GM23338 (cell line): ENCODE results near the gene PANK3. TPM values are rescaled to one million over a fixed set of nuclear protein-coding genes. Genes with fewer than 3 reads are reported as not detected.

ENCODE experiments used
- ATAC-seq: fragments of 200-7000 bp; cut with Tn5 transposase; 3 replicates; pipeline ENCODE4 v1.9.1; 2020
- DNase-seq: peaks from one replicate; pipeline ENCODE4 v3.0.0-alpha.2; 2015; ENCODE audit warnings: low spot score
- H2AFZ ChIP-seq: fragments of 200-600 bp; sonication (generic); 2 replicates; pipeline ENCODE4 v1.8.0; 2016; ENCODE audit warnings: antibody characterized with exemption, mild to moderate bottlenecking, moderate library complexity
- H3F3A ChIP-seq: fragments of 200-600 bp; sonication (generic); replicated peaks from 2 replicates; pipeline ENCODE4 v1.8.0; 2017; ENCODE audit warnings: antibody characterized with exemption, mixed run types, low read depth
- H3K27ac ChIP-seq: fragments of 200-600 bp; sonication (generic); 2 replicates; pipeline ENCODE4 v1.6.1; 2016; ENCODE audit warnings: low read depth
- H3K27me3 ChIP-seq: fragments of 200-600 bp; sonication (generic); 2 replicates; pipeline ENCODE4 v1.8.0; 2016; ENCODE audit warnings: mild to moderate bottlenecking, mixed run types, moderate library complexity; ENCODE audit not compliant: insufficient read depth
- H3K36me3 ChIP-seq: fragments of 200-600 bp; sonication (generic); 2 replicates; pipeline ENCODE4 v1.8.0; 2016; ENCODE audit warnings: mild to moderate bottlenecking; ENCODE audit not compliant: insufficient read depth
- H3K4me1 ChIP-seq: fragments of 200-600 bp; sonication (generic); 2 replicates; pipeline ENCODE4 v1.8.0; 2016; ENCODE audit warnings: mild to moderate bottlenecking, moderate library complexity; ENCODE audit not compliant: insufficient read depth
- H3K4me2 ChIP-seq: fragments of 200-600 bp; sonication (generic); 2 replicates; pipeline ENCODE4 v1.7.1; 2017; ENCODE audit warnings: mixed run types
- H3K4me3 ChIP-seq: fragments of 200-600 bp; sonication (generic); 2 replicates; pipeline ENCODE4 v1.6.1; 2016; ENCODE audit warnings: mixed run types
- H3K79me2 ChIP-seq: fragments of 200-600 bp; sonication (generic); replicated peaks from 2 replicates; pipeline ENCODE4 v1.8.0; 2017; ENCODE audit warnings: mild to moderate bottlenecking; ENCODE audit not compliant: insufficient read depth
- H3K9me2 ChIP-seq: fragments of 200-600 bp; sonication (generic); 2 replicates; pipeline ENCODE4 v1.8.0; 2017; ENCODE audit not compliant: insufficient read depth
- H4K20me1 ChIP-seq: fragments of 200-600 bp; sonication (generic); replicated peaks from 2 replicates; pipeline ENCODE4 v1.8.0; 2017; ENCODE audit warnings: mild to moderate bottlenecking; ENCODE audit not compliant: insufficient read depth
- H3K27ac Mint-ChIP-seq: 2 replicates; pipeline ENCODE4 v1.8.0; 2020; ENCODE audit warnings: inconsistent platforms, mild to moderate bottlenecking, moderate library complexity, mixed read lengths
- H3K27me3 Mint-ChIP-seq: 3 replicates; pipeline ENCODE4 v1.8.0; 2022; ENCODE audit warnings: low read depth, mild to moderate bottlenecking, moderate library complexity, mixed read lengths, inconsistent platforms; ENCODE audit not compliant: insufficient read depth, poor library complexity
- H3K36me3 Mint-ChIP-seq: 3 replicates; pipeline ENCODE4 v1.8.0; 2021; ENCODE audit warnings: low read depth, mild to moderate bottlenecking, inconsistent platforms, moderate library complexity, mixed read lengths
- H3K4me1 Mint-ChIP-seq: 3 replicates; pipeline ENCODE4 v1.8.0; 2020; ENCODE audit warnings: mild to moderate bottlenecking, inconsistent platforms, mixed read lengths
- H3K4me3 Mint-ChIP-seq: 3 replicates; pipeline ENCODE4 v1.8.0; 2021; ENCODE audit warnings: moderate library complexity, mild to moderate bottlenecking, inconsistent platforms, mixed read lengths
- H3K9me3 Mint-ChIP-seq: 3 replicates; pipeline ENCODE4 v1.8.0; 2020; ENCODE audit warnings: moderate library complexity, mild to moderate bottlenecking, inconsistent platforms, mixed read lengths
- CREB1 ChIP-seq: fragments of 250-450 bp; sonication (Bioruptor Pico); IDR thresholded peaks from 2 replicates; pipeline ENCODE4 v1.5.0; 2020; ENCODE audit warnings: low read depth, mild to moderate bottlenecking, moderate library complexity
- CTCF ChIP-seq, 2 experiments: fragments of 200-600 bp in 1 of 2; sonication (generic) in 1 of 2; conservative IDR thresholded peaks; 2 replicates each; pipeline versions ENCODE4 v1.5.1 to v1.6.1; 2016 to 2017; ENCODE audit warnings: antibody characterized with exemption in 2 of 2, low read depth in 2 of 2, mild to moderate bottlenecking in 2 of 2, moderate library complexity in 1 of 2
- ETS1 ChIP-seq: IDR thresholded peaks from 2 replicates; pipeline ENCODE4 v1.6.1; 2016; ENCODE audit warnings: antibody characterized with exemption
- EZH2 ChIP-seq: fragments of 200-600 bp; sonication (generic); IDR thresholded peaks from one replicate; pipeline ENCODE4 v1.8.0; 2017; ENCODE audit warnings: antibody characterized with exemption, mild to moderate bottlenecking, low read depth; ENCODE audit not compliant: unreplicated experiment
- EZH2phosphoT487 ChIP-seq: fragments of 200-600 bp; sonication (generic); IDR thresholded peaks from one replicate; pipeline ENCODE4 v1.8.1; 2018; ENCODE audit warnings: antibody characterized with exemption; ENCODE audit not compliant: unreplicated experiment
- JUNB ChIP-seq: IDR thresholded peaks from one replicate; pipeline ENCODE4 v1.6.1; 2016; ENCODE audit warnings: antibody characterized with exemption; ENCODE audit not compliant: unreplicated experiment
- NANOG ChIP-seq: IDR thresholded peaks from 2 replicates; pipeline ENCODE4 v1.6.1; 2016; ENCODE audit warnings: antibody characterized with exemption, borderline replicate concordance
- POLR2AphosphoS5 ChIP-seq: IDR thresholded peaks from 2 replicates; pipeline ENCODE4 v1.6.1; 2016; ENCODE audit warnings: antibody characterized with exemption, low read depth
- REST ChIP-seq: IDR thresholded peaks from one replicate; pipeline ENCODE4 v1.6.1; 2018; ENCODE audit warnings: antibody characterized with exemption; ENCODE audit not compliant: unreplicated experiment
- STAT1 ChIP-seq: IDR thresholded peaks from one replicate; pipeline ENCODE4 v1.6.1; 2016; ENCODE audit warnings: antibody characterized with exemption; ENCODE audit not compliant: unreplicated experiment
- ZNF114 ChIP-seq: fragments of 250-450 bp; sonication (Bioruptor Pico); IDR thresholded peaks from 2 replicates; pipeline ENCODE4 v1.5.0; 2020; ENCODE audit warnings: mild to moderate bottlenecking, moderate library complexity
- ZNF331 ChIP-seq: fragments of 250-450 bp; sonication (Bioruptor Pico); IDR thresholded peaks from 2 replicates; pipeline ENCODE4 v1.5.0; 2020; ENCODE audit warnings: low read depth, mild to moderate bottlenecking, moderate library complexity
- polyA plus RNA-seq: library from polyadenylated mRNA; unstranded; fragments of >200 nt; fragmentation: Nextera tagmentation; extraction: Ambion mirVana; gene quantifications from 2 replicates; pipeline ENCODE4 v1.2.1, GENCODE V29; 2016
- total RNA-seq: library from RNA; depleted of rRNA; stranded (reverse); fragments of >200 nt; shearing (Covaris generic); gene quantifications from 2 replicates; pipeline ENCODE4 v1.2.3, GENCODE V29; 2014
- TF ChIP-seq, protein P1 (sequence below): fragments of 250-450 bp; sonication (Bioruptor Pico); IDR thresholded peaks from 2 replicates; pipeline ENCODE4 v1.5.0; 2020; ENCODE audit warnings: mild to moderate bottlenecking, moderate library complexity

The PANK3 gene
- total and polyA plus RNA-seq, 2 experiments from 2014 or later, result 17.0 to 91.6 TPM

GRCh38 chr5:168609806-168610482, 30.8 kb upstream of the PANK3 start:
- Histone ChIP-seq H3K4me2 (no peak overlapping the region), H3K79me2 (no peaks in the 10 kb centered on the region), H3K27ac (no peak overlapping the region), H2AFZ (no peak overlapping the region), H3K36me3 (no peaks in the 10 kb centered on the region), H3K4me1 (no peaks in the 10 kb centered on the region), H3K9me2 (no peaks in the 10 kb centered on the region), H4K20me1 (no peaks in the 10 kb centered on the region), H3K4me3 (no peak overlapping the region), H3K27me3 (no peaks in the 10 kb centered on the region), H3F3A (no peaks in the 10 kb centered on the region)
- Mint-ChIP-seq H3K36me3 (no peaks in the 10 kb centered on the region), H3K27me3 (peaks cover 2% of the 10 kb centered on the region), H3K9me3 (no peaks in the 10 kb centered on the region), H3K4me1 (no peaks in the 10 kb centered on the region), H3K4me3 (no peak overlapping the region), H3K27ac (no peak overlapping the region)
- DNase-seq (no peak), ATAC-seq (no peak)
- TF ChIP-seq STAT1, result no peak
- TF ChIP-seq REST, result no peak
- TF ChIP-seq NANOG, result no peak
- no peak for TF ChIP-seq POLR2AphosphoS5
- no peak for TF ChIP-seq EZH2phosphoT487
- no peak for TF ChIP-seq ZNF114 (CRISPR knock-in tag)
- TF ChIP-seq JUNB, result no peak
- no peak for TF ChIP-seq ZNF331 (CRISPR knock-in tag)
- TF ChIP-seq ETS1, result no peak
- no peak for TF ChIP-seq EZH2
- TF ChIP-seq, protein P1, sequence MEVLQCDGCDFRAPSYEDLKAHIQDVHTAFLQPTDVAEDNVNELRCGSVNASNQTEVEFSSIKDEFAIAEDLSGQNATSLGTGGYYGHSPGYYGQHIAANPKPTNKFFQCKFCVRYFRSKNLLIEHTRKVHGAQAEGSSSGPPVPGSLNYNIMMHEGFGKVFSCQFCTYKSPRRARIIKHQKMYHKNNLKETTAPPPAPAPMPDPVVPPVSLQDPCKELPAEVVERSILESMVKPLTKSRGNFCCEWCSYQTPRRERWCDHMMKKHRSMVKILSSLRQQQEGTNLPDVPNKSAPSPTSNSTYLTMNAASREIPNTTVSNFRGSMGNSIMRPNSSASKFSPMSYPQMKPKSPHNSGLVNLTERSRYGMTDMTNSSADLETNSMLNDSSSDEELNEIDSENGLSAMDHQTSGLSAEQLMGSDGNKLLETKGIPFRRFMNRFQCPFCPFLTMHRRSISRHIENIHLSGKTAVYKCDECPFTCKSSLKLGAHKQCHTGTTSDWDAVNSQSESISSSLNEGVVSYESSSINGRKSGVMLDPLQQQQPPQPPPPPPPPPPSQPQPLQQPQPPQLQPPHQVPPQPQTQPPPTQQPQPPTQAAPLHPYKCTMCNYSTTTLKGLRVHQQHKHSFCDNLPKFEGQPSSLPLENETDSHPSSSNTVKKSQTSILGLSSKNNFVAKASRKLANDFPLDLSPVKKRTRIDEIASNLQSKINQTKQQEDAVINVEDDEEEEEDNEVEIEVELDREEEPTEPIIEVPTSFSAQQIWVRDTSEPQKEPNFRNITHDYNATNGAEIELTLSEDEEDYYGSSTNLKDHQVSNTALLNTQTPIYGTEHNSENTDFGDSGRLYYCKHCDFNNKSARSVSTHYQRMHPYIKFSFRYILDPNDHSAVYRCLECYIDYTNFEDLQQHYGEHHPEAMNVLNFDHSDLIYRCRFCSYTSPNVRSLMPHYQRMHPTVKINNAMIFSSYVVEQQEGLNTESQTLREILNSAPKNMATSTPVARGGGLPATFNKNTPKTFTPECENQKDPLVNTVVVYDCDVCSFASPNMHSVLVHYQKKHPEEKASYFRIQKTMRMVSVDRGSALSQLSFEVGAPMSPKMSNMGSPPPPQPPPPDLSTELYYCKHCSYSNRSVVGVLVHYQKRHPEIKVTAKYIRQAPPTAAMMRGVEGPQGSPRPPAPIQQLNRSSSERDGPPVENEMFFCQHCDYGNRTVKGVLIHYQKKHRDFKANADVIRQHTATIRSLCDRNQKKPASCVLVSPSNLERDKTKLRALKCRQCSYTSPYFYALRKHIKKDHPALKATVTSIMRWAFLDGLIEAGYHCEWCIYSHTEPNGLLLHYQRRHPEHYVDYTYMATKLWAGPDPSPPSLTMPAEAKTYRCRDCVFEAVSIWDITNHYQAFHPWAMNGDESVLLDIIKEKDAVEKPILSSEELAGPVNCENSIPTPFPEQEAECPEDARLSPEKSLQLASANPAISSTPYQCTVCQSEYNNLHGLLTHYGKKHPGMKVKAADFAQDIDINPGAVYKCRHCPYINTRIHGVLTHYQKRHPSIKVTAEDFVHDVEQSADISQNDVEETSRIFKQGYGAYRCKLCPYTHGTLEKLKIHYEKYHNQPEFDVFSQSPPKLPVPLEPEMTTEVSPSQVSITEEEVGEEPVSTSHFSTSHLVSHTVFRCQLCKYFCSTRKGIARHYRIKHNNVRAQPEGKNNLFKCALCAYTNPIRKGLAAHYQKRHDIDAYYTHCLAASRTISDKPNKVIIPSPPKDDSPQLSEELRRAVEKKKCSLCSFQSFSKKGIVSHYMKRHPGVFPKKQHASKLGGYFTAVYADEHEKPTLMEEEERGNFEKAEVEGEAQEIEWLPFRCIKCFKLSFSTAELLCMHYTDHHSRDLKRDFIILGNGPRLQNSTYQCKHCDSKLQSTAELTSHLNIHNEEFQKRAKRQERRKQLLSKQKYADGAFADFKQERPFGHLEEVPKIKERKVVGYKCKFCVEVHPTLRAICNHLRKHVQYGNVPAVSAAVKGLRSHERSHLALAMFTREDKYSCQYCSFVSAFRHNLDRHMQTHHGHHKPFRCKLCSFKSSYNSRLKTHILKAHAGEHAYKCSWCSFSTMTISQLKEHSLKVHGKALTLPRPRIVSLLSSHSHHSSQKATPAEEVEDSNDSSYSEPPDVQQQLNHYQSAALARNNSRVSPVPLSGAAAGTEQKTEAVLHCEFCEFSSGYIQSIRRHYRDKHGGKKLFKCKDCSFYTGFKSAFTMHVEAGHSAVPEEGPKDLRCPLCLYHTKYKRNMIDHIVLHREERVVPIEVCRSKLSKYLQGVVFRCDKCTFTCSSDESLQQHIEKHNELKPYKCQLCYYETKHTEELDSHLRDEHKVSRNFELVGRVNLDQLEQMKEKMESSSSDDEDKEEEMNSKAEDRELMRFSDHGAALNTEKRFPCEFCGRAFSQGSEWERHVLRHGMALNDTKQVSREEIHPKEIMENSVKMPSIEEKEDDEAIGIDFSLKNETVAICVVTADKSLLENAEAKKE (CRISPR knock-in tag), result no peak
- no peak for TF ChIP-seq CREB1 (CRISPR knock-in tag)
- TF ChIP-seq CTCF (conservative IDR thresholded peaks at IDR 0.05; ENCODE audit: low read depth in 2 of 2), result no peak
